Subcutaneous adipose tissue (tissue), 4 donors: ENCODE measurements around the gene LAMB1. TPM values are rescaled to one million over a fixed set of nuclear protein-coding genes. Genes with fewer than 3 reads are reported as not detected.

Experiments used
- CTCF ChIP-seq: fragments of 450-650 bp; IDR thresholded peaks from one replicate; pipeline ENCODE4 v1.5.1; 2016; ENCODE audit warnings: low read depth, mild to moderate bottlenecking, control low read depth, antibody characterized with exemption, moderate library complexity
- total RNA-seq, 4 donors: library from RNA; depleted of rRNA; stranded (reverse); fragments of >200 nt; gene quantifications; one replicate each; pipeline ENCODE4 v1.1.0, GENCODE V29; 2016

Gene LAMB1
- total RNA-seq, 4 donors from 2014 or later: 218 to 376 (median 309) TPM

- no peak for TF ChIP-seq CTCF
Observed at GRCh38 chr7:107911981-107912380, 91.0 kb downstream of the LAMB1 start.

- TF ChIP-seq CTCF: no peak
Observed at GRCh38 chr7:107909445-107909844, 93.5 kb downstream of the LAMB1 start.

GRCh38 chr7:107907790-107908189 lies 95.2 kb downstream of the LAMB1 start:
- no peak for TF ChIP-seq CTCF

- no peak for TF ChIP-seq CTCF
Observed at GRCh38 chr7:107902381-107902780, 100.6 kb downstream of the LAMB1 start.

GRCh38 chr7:107900496-107901015 lies 102.4 kb downstream of the LAMB1 start:
- no peak for TF ChIP-seq CTCF

- no peak for TF ChIP-seq CTCF
Observed at GRCh38 chr7:107898997-107899594, 103.9 kb downstream of the LAMB1 start.

GRCh38 chr7:107891636-107892366 lies 111.2 kb downstream of the LAMB1 start:
- no peak for TF ChIP-seq CTCF
